OCI-LY7 (cell line): Measurements from ENCODE around the gene NMB. TPM values are rescaled to one million over a fixed set of nuclear protein-coding genes. Genes with fewer than 3 reads are reported as not detected.

ENCODE experiments used
- BruUV-seq: library from RNA; stranded (reverse); fragments of 400-500 nt; replicated peaks from 2 replicates; lab custom pipeline; 2021; lab: Mats Ljungman, UMichigan
- CTCF ChIA-PET: fragments of 300-600 bp; sonication (Branson Sonifier 250); formaldehyde crosslinking; loops from one replicate; lab custom pipeline; 2022; ENCODE audit warnings: antibody characterized with exemption; ENCODE audit not compliant: unreplicated experiment; lab: Charles Lee
- POLR2A ChIA-PET: fragments of 300-600 bp; sonication (Branson Sonifier 250); formaldehyde crosslinking; loops from one replicate; lab custom pipeline; 2022; ENCODE audit warnings: antibody characterized with exemption; lab: Charles Lee
- DNase-seq: peaks from one replicate; pipeline ENCODE4 v3.0.0-alpha.2; 2015; ENCODE audit warnings: low spot score
- H2AFZ ChIP-seq: fragments of 200-600 bp; sonication (generic), shearing (Covaris generic); 2 replicates; pipeline ENCODE4 v1.6.1; 2014; ENCODE audit warnings: mild to moderate bottlenecking, antibody characterized with exemption, low read length, moderate library complexity
- H3K27ac ChIP-seq: fragments of 200-600 bp; sonication (generic); 2 replicates; pipeline ENCODE4 v1.5.1; 2014; ENCODE audit warnings: mixed run types, low read depth, mild to moderate bottlenecking, moderate library complexity, low read length, inconsistent platforms; ENCODE audit not compliant: poor library complexity, severe bottlenecking
- H3K36me3 ChIP-seq: fragments of 200-600 bp; sonication (generic); 2 replicates; pipeline ENCODE4 v1.6.1; 2014; ENCODE audit warnings: mild to moderate bottlenecking, antibody characterized with exemption, low read length, moderate library complexity, mixed read lengths; ENCODE audit not compliant: insufficient read depth
- H3K4me1 ChIP-seq: fragments of 200-600 bp; sonication (generic); 2 replicates; pipeline ENCODE4 v1.5.1; 2014; ENCODE audit warnings: mild to moderate bottlenecking, low read length; ENCODE audit not compliant: insufficient read depth, poor library complexity, severe bottlenecking
- H3K4me2 ChIP-seq: fragments of 200-600 bp; sonication (generic); 2 replicates; pipeline ENCODE4 v1.6.1; 2014; ENCODE audit warnings: mild to moderate bottlenecking, low read length
- H3K4me3 ChIP-seq: fragments of 200-600 bp; sonication (generic); 2 replicates; pipeline ENCODE4 v1.5.1; 2014; ENCODE audit warnings: mild to moderate bottlenecking, low read depth, low read length; ENCODE audit not compliant: poor library complexity, severe bottlenecking
- H3K79me2 ChIP-seq: fragments of 200-600 bp; sonication (generic); 2 replicates; pipeline ENCODE4 v1.6.1; 2016; ENCODE audit warnings: low read depth, mild to moderate bottlenecking, low read length, moderate library complexity, mixed read lengths; ENCODE audit not compliant: insufficient read depth
- H3K9me2 ChIP-seq: fragments of 200-600 bp; sonication (generic); 2 replicates; pipeline ENCODE4 v1.6.1; 2016; ENCODE audit warnings: mild to moderate bottlenecking, low read length, mixed read lengths; ENCODE audit not compliant: insufficient read depth
- H3K9me3 ChIP-seq: fragments of 200-600 bp; sonication (generic); 2 replicates; pipeline ENCODE4 v1.6.1; 2014; ENCODE audit warnings: mild to moderate bottlenecking, mixed run types, low read length, mixed read lengths
- H4K20me1 ChIP-seq: fragments of 200-600 bp; sonication (generic); 2 replicates; pipeline ENCODE4 v1.6.1; 2014; ENCODE audit warnings: mild to moderate bottlenecking, antibody characterized with exemption, low read length, moderate library complexity, mixed read lengths; ENCODE audit not compliant: insufficient read depth
- EZH2phosphoT487 ChIP-seq: fragments of 200-600 bp; sonication (generic); IDR thresholded peaks from 2 replicates; pipeline ENCODE4 v1.6.1; 2018; ENCODE audit warnings: low read depth, borderline replicate concordance, mild to moderate bottlenecking, mixed run types, antibody characterized with exemption, low read length, moderate library complexity, mixed read lengths
- intact Hi-C: fragments of 100-400 bp; cut with micrococcal nuclease; formaldehyde crosslinking; loops from one replicate; pipeline ENCODE4 v1.10.0; 2022; ENCODE audit not compliant: unreplicated experiment
- total RNA-seq, 2 experiments: library from RNA; depleted of rRNA in 1 of 2; stranded (reverse); fragments of >200 nt in 1 of 2; shearing (Covaris generic) in 1 of 2; gene quantifications; 2 replicates each; pipeline ENCODE4 v1.2.3, GENCODE V29; 2014 to 2022
- TF ChIP-seq, protein P1 (sequence below): fragments of 200-600 bp; sonication (generic); conservative IDR thresholded peaks from 2 replicates; pipeline ENCODE4 v1.5.1; 2014; ENCODE audit warnings: mild to moderate bottlenecking, antibody characterized with exemption, low read length, moderate library complexity, mixed read lengths

Gene NMB
- total RNA-seq, 2 experiments from 2014 or later: 8.7 to 10.3 TPM

GRCh38 chr15:84654689-84655453, 3.1 kb downstream of the NMB start:
- H2AFZ ChIP-seq: peak overlapping the region; percentile 79
- no peaks in the 10 kb centered on the region for H3K9me3 ChIP-seq
- no peaks in the 10 kb centered on the region for H3K9me2 ChIP-seq
- ChIA-PET POLR2A (interaction anchor here (0.5 to 2.5 kb wide), 4 partner anchors 23 to 100 kb away, joined by 3 to 14 read pairs (median 4); no protein-coding TSS in a partner anchor), CTCF (interaction anchor here (1.0 to 1.9 kb wide), 2 partner anchors 56 to 224 kb away, joined by 3 to 5 read pairs; no protein-coding TSS in a partner anchor)
- H3K4me2 ChIP-seq: peak overlapping the region; percentile 91
- peak overlapping the region; percentile 55 for H3K27ac ChIP-seq
- intact Hi-C loops: loop anchor here (1.0 to 2.0 kb wide), 6 partner anchors 56 to 325 kb away; partner anchors contain the start of genes SEC11A and ZNF592
- no TSS peak for BruUV-seq
- H3K36me3 ChIP-seq: peaks cover 27% of the 10 kb centered on the region
- peak overlapping the region; percentile 80 for H3K4me3 ChIP-seq
- TF ChIP-seq, protein P1, sequence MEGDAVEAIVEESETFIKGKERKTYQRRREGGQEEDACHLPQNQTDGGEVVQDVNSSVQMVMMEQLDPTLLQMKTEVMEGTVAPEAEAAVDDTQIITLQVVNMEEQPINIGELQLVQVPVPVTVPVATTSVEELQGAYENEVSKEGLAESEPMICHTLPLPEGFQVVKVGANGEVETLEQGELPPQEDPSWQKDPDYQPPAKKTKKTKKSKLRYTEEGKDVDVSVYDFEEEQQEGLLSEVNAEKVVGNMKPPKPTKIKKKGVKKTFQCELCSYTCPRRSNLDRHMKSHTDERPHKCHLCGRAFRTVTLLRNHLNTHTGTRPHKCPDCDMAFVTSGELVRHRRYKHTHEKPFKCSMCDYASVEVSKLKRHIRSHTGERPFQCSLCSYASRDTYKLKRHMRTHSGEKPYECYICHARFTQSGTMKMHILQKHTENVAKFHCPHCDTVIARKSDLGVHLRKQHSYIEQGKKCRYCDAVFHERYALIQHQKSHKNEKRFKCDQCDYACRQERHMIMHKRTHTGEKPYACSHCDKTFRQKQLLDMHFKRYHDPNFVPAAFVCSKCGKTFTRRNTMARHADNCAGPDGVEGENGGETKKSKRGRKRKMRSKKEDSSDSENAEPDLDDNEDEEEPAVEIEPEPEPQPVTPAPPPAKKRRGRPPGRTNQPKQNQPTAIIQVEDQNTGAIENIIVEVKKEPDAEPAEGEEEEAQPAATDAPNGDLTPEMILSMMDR: peak; percentile 88
- no peak for TF ChIP-seq EZH2phosphoT487
- no peaks in the 10 kb centered on the region for H4K20me1 ChIP-seq
- peaks cover 16% of the 10 kb centered on the region; the same call in 1 of the 2 replicates for H3K79me2 ChIP-seq
- peaks cover 42% of the 10 kb centered on the region for H3K4me1 ChIP-seq
- peak; percentile 90 for DNase-seq

GRCh38 chr15:84653910-84654688, 3.9 kb downstream of the NMB start, which contains the start of gene WDR73:
TSS of gene WDR73 (minus strand) at chr15:84654283. CDS start at chr15:84654274, 9 bp downstream.
- Histone ChIP-seq H2AFZ (peak within 1 kb of the TSS; percentile 79), H3K9me2 (no peaks in the 10 kb centered on the region), H3K79me2 (peaks cover 16% of the 10 kb centered on the region; the same call in 1 of the 2 replicates), H3K27ac (peak within 1 kb of the TSS; percentile 55), H3K36me3 (peaks cover 35% of the 10 kb centered on the region), H4K20me1 (no peaks in the 10 kb centered on the region), H3K9me3 (no peaks in the 10 kb centered on the region), H3K4me3 (peak within 1 kb of the TSS; percentile 80), H3K4me2 (peak within 1 kb of the TSS; percentile 91), H3K4me1 (peaks cover 34% of the 10 kb centered on the region)
- ChIA-PET POLR2A (interaction anchor here (0.6 to 2.5 kb wide), 8 partner anchors 11 to 98 kb away, joined by 3 to 14 read pairs (median 4); partner anchors contain the start of gene ZSCAN2), CTCF (interaction anchor here (0.6 to 1.9 kb wide), 4 partner anchors 22 to 224 kb away, joined by 3 to 5 read pairs (median 3); partner anchors contain the start of gene SEC11A)
- TF ChIP-seq EZH2phosphoT487: no peak
- TF ChIP-seq, protein P1: no peak
- intact Hi-C loops: loop anchor here (1.0 to 2.0 kb wide), 6 partner anchors 55 to 326 kb away; partner anchors contain the start of genes SEC11A and ZNF592
- peak; percentile 97 for DNase-seq
- BruUV-seq: TSS peak; percentile 76
